HUDEP-2 (cell line): ENCODE data around the gene RUNX1.

Source experiments
- DNase-seq, 76 experiments: peaks; one replicate each; lab custom pipeline; 2025; ENCODE audit not compliant: unreplicated experiment in 76 of 76; lab: John Stamatoyannopoulos, UW

RUNX1 gene

GRCh38 chr21:34930971-34931370 lies 118.1 kb downstream of the RUNX1 start:
- no peak for DNase-seq

GRCh38 chr21:34928637-34929036 lies 120.5 kb downstream of the RUNX1 start:
- no peak for DNase-seq

GRCh38 chr21:34927992-34928391 lies 121.1 kb downstream of the RUNX1 start:
- DNase-seq, result no peak

- no peak for DNase-seq
Observed at GRCh38 chr21:34926803-34927467, 122.2 kb downstream of the RUNX1 start.

GRCh38 chr21:34925597-34925996 lies 123.5 kb downstream of the RUNX1 start:
- no peak for DNase-seq

GRCh38 chr21:34924771-34925419 lies 124.2 kb downstream of the RUNX1 start:
- no peak for DNase-seq

- DNase-seq, result no peak
Observed at GRCh38 chr21:34924194-34924593, 124.9 kb downstream of the RUNX1 start.

- no peak for DNase-seq
Observed at GRCh38 chr21:34923626-34924025, 125.5 kb downstream of the RUNX1 start.

- no peak for DNase-seq
Observed at GRCh38 chr21:34923202-34923601, 125.9 kb downstream of the RUNX1 start.

GRCh38 chr21:34922479-34922878 lies 126.6 kb downstream of the RUNX1 start:
- DNase-seq, result no peak

- DNase-seq, result no peak
Observed at GRCh38 chr21:34921151-34921550, 128.0 kb downstream of the RUNX1 start.

- no peak for DNase-seq
Observed at GRCh38 chr21:34919406-34919805, 129.7 kb downstream of the RUNX1 start.

GRCh38 chr21:34916446-34916845 lies 132.7 kb downstream of the RUNX1 start:
- DNase-seq, result no peak

GRCh38 chr21:34915364-34915841 lies 133.7 kb downstream of the RUNX1 start:
- DNase-seq, result no peak

- DNase-seq, result no peak
Observed at GRCh38 chr21:34914239-34914638, 134.9 kb downstream of the RUNX1 start.

- DNase-seq, result no peak
Observed at GRCh38 chr21:34913811-34914210, 135.3 kb downstream of the RUNX1 start.

- no peak for DNase-seq
Observed at GRCh38 chr21:34912022-34912945, 136.8 kb downstream of the RUNX1 start.

GRCh38 chr21:34911360-34911759 lies 137.7 kb downstream of the RUNX1 start:
- DNase-seq, result peak in 8 of 76 experiments; percentile 17 to 51 (median 25)

GRCh38 chr21:34910396-34910795 lies 138.7 kb downstream of the RUNX1 start:
- DNase-seq, result no peak

GRCh38 chr21:34909492-34910292 lies 139.4 kb downstream of the RUNX1 start:
- peak in 5 of 76 experiments; percentile 12 to 27 (median 24) for DNase-seq
